Keratinocyte (primary cell): ENCODE results near the gene NKX2-4. TPM values are rescaled to one million over a fixed set of nuclear protein-coding genes. Genes with fewer than 3 reads are reported as not detected.

Source experiments
- DNase-seq: peaks from one replicate; pipeline ENCODE4 v3.0.0-alpha.2; 2011; ENCODE audit warnings: low read depth, missing footprints, low spot score
- FAIRE-seq: peaks from 2 replicates; lab custom pipeline; 2011; peaks lifted over from hg19 to GRCh38; lab: Jason Lieb, UNC
- H2AFZ ChIP-seq: 2 replicates; pipeline ENCODE4 v1.6.0; 2012; ENCODE audit warnings: low read length, control low read depth, inconsistent platforms; ENCODE audit not compliant: control insufficient read depth
- H3K27ac ChIP-seq: 2 replicates; pipeline ENCODE4 v1.5.1; 2011; ENCODE audit warnings: low read length; ENCODE audit not compliant: control insufficient read depth, insufficient read depth
- H3K27me3 ChIP-seq: 3 replicates; pipeline ENCODE4 v1.6.0; 2011; ENCODE audit warnings: low read length; ENCODE audit not compliant: control insufficient read depth, insufficient read depth; ENCODE audit errors: extremely low read depth
- H3K36me3 ChIP-seq, 2 experiments: 2 replicates in 1 of 2; 3 replicates in 1 of 2; pipeline ENCODE4 v1.5.1; 2011; ENCODE audit warnings: low read length in 2 of 2, mild to moderate bottlenecking in 1 of 2; ENCODE audit not compliant: control insufficient read depth in 2 of 2, insufficient read depth in 2 of 2; ENCODE audit errors: extremely low read depth in 1 of 2
- H3K4me1 ChIP-seq: 3 replicates; pipeline ENCODE4 v1.5.1; 2011; ENCODE audit warnings: low read length; ENCODE audit not compliant: control insufficient read depth, insufficient read depth; ENCODE audit errors: extremely low read depth
- H3K4me2 ChIP-seq: 3 replicates; pipeline ENCODE4 v1.6.0; 2011; ENCODE audit warnings: low read depth, low read length; ENCODE audit not compliant: control insufficient read depth, insufficient read depth; ENCODE audit errors: extremely low read depth
- H3K4me3 ChIP-seq, 3 experiments: fragments of 200-600 bp in 1 of 3; sonication (generic) in 1 of 3; 2 replicates in 2 of 3; 3 replicates in 1 of 3; pipeline ENCODE4 v1.5.1; 2011 to 2016; ENCODE audit warnings: low read length in 3 of 3, mild to moderate bottlenecking in 3 of 3, control low read depth in 2 of 3, inconsistent platforms in 1 of 3, low read depth in 1 of 3, mixed read lengths in 1 of 3, mixed run types in 1 of 3, moderate library complexity in 1 of 3; ENCODE audit not compliant: control insufficient read depth in 2 of 3, insufficient read depth in 2 of 3; ENCODE audit errors: extremely low read depth in 1 of 3
- H3K79me2 ChIP-seq: 2 replicates; pipeline ENCODE4 v1.6.0; 2012; ENCODE audit warnings: low read length; ENCODE audit not compliant: control insufficient read depth, insufficient read depth
- H3K9ac ChIP-seq: 3 replicates; pipeline ENCODE4 v1.6.0; 2011; ENCODE audit warnings: low read length; ENCODE audit not compliant: control insufficient read depth, insufficient read depth; ENCODE audit errors: extremely low read depth
- H3K9me1 ChIP-seq: 3 replicates; pipeline ENCODE4 v1.6.0; 2011; ENCODE audit warnings: low read length; ENCODE audit not compliant: control insufficient read depth, insufficient read depth; ENCODE audit errors: extremely low read depth
- H3K9me3 ChIP-seq: 2 replicates; pipeline ENCODE4 v1.5.1; 2012; ENCODE audit warnings: low read depth, low read length; ENCODE audit not compliant: control insufficient read depth
- H4K20me1 ChIP-seq: 3 replicates; pipeline ENCODE4 v1.6.0; 2011; ENCODE audit warnings: low read length; ENCODE audit not compliant: control insufficient read depth, insufficient read depth; ENCODE audit errors: extremely low read depth
- CTCF ChIP-seq, 3 experiments: IDR thresholded peaks in 1 of 3; conservative IDR thresholded peaks in 1 of 3; optimal IDR thresholded peaks in 1 of 3; 2 replicates in 2 of 3; 3 replicates in 1 of 3; pipeline versions ENCODE3 to v1.5.1; 2011; ENCODE audit warnings: low read length in 3 of 3, mild to moderate bottlenecking in 3 of 3, moderate library complexity in 2 of 3, control low read depth in 1 of 3, inconsistent platforms in 1 of 3; ENCODE audit not compliant: insufficient read depth in 2 of 3; ENCODE audit errors: extremely low read depth in 1 of 3
- EZH2 ChIP-seq: IDR thresholded peaks from one replicate; pipeline ENCODE4 v1.6.1; 2012; ENCODE audit warnings: inconsistent platforms, mild to moderate bottlenecking, low read length, moderate library complexity
- dilution Hi-C: fragments of 300-500 bp; cut with MboI; formaldehyde crosslinking; loops from one replicate; pipeline ENCODE4 v1.7.0; 2020; ENCODE audit warnings: low sequenced_read_pairs; ENCODE audit not compliant: extremely low pct_ligation_motif_present
- polyA plus RNA-seq, 5 experiments: library from polyadenylated mRNA; depleted of rRNA in 3 of 5; stranded (reverse) in 3 of 5; stranded (forward) in 1 of 5; unstranded in 1 of 5; fragments of >200 nt; gene quantifications; 1 replicate in 1 of 5; 2 replicates in 3 of 5; 3 replicates in 1 of 5; pipeline versions ENCODE4 v1.2.1 to v1.2.3, GENCODE V29; 2011 to 2012; ENCODE audit warnings: missing spikeins in 2 of 5, low read depth in 1 of 5, low replicate concordance in 1 of 5

NKX2-4 gene
- polyA plus RNA-seq, 1 donor (not counting 4 experiments of a cell fraction or from before 2014, with no cell fraction given): not detected

GRCh38 chr20:21391185-21391971 is 5.9 kb downstream of the NKX2-4 start:
- H3K27me3 ChIP-seq: peaks cover 44% of the 10 kb centered on the region
- FAIRE-seq (no peak), DNase-seq (no peak)
- H3K27ac ChIP-seq: no peak overlapping the region
- H3K36me3 ChIP-seq: peaks cover 0 to 9% of the 10 kb centered on the region in 2 experiments
- H3K9me1 ChIP-seq: no peaks in the 10 kb centered on the region
- no peak overlapping the region for H3K4me3 ChIP-seq
- no peaks in the 10 kb centered on the region for H3K79me2 ChIP-seq
- H3K4me2 ChIP-seq: no peak overlapping the region
- no peaks in the 10 kb centered on the region for H3K4me1 ChIP-seq
- TF ChIP-seq EZH2: no peak
- TF ChIP-seq CTCF (optimal IDR thresholded peaks at IDR 0.05 in 1 of 3, IDR thresholded peaks at IDR 0.05 in 1 of 3, conservative IDR thresholded peaks at IDR 0.05 in 1 of 3; ENCODE audit: extremely low read depth in 1 of 3, insufficient read depth in 2 of 3, low read length in 3 of 3): no peak
- no peak overlapping the region for H2AFZ ChIP-seq
- H3K9me3 ChIP-seq: no peaks in the 10 kb centered on the region
- no peaks in the 10 kb centered on the region for H4K20me1 ChIP-seq
- dilution Hi-C loops: no loop called here
- H3K9ac ChIP-seq: no peak overlapping the region

- H3K4me2 ChIP-seq: no peak overlapping the region
- DNase-seq: no peak
- H3K27me3 ChIP-seq: peaks cover 38% of the 10 kb centered on the region
- H3K9me3 ChIP-seq: no peaks in the 10 kb centered on the region
- no peaks in the 10 kb centered on the region for H3K9me1 ChIP-seq
- TF ChIP-seq EZH2 (no peak), CTCF (optimal IDR thresholded peaks at IDR 0.05 in 1 of 3, IDR thresholded peaks at IDR 0.05 in 1 of 3, conservative IDR thresholded peaks at IDR 0.05 in 1 of 3; ENCODE audit: extremely low read depth in 1 of 3, insufficient read depth in 2 of 3, low read length in 3 of 3) (no peak)
- H3K9ac ChIP-seq: no peak overlapping the region
- H3K36me3 ChIP-seq: peaks cover 0 to 9% of the 10 kb centered on the region in 2 experiments
- H3K4me3 ChIP-seq: no peak overlapping the region
- dilution Hi-C loops: no loop called here
- H3K27ac ChIP-seq: no peak overlapping the region
- H3K4me1 ChIP-seq: no peaks in the 10 kb centered on the region
- no peaks in the 10 kb centered on the region for H4K20me1 ChIP-seq
- no peaks in the 10 kb centered on the region for H3K79me2 ChIP-seq
- FAIRE-seq: no peak
- no peak overlapping the region for H2AFZ ChIP-seq
Observed at GRCh38 chr20:21390768-21391167, 6.6 kb downstream of the NKX2-4 start.
